GM19452 (cell line): ENCODE data around the gene DHFR2.

Source experiments
- ATAC-seq: cut with Tn5 transposase; IDR thresholded peaks from one replicate; pipeline ENCODE4 v1.9.1; 2021; ENCODE audit not compliant: unreplicated experiment

The DHFR2 gene

DNA sequence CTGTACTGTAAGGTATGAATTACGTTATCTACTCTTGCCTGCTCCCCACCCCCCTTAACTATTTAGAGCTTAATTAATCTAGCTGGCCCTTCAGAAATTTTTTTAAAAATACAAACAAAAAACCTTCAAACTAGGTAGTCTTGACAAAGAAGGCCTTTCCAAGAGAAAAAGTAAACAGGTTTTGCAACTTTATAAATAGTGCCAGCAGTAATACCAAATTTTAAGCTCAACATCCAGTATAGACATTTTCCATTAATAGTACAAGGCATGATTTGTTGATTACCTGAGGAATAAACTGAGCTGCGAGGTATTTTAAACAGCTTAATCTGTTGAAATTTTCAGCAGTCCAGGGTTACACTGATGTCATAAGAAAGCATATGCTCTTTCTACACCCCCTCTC, 54.5 kb downstream of the DHFR2 start:
- no peak for ATAC-seq
